B cell (primary cell): ENCODE results near the gene GRB14.

ENCODE experiments used
- EZH2 ChIP-seq: IDR thresholded peaks from 2 replicates; pipeline ENCODE4 v1.6.1; 2012; ENCODE audit warnings: borderline replicate concordance, low read depth, mild to moderate bottlenecking, moderate library complexity, low read length; ENCODE audit not compliant: insufficient read depth, poor library complexity, severe bottlenecking
- TF ChIP-seq, protein P1 (sequence below): fragments of 200-600 bp; IDR thresholded peaks from one replicate; pipeline ENCODE4 v1.8.0; 2022; ENCODE audit warnings: antibody characterized with exemption, mild to moderate bottlenecking

DNA sequence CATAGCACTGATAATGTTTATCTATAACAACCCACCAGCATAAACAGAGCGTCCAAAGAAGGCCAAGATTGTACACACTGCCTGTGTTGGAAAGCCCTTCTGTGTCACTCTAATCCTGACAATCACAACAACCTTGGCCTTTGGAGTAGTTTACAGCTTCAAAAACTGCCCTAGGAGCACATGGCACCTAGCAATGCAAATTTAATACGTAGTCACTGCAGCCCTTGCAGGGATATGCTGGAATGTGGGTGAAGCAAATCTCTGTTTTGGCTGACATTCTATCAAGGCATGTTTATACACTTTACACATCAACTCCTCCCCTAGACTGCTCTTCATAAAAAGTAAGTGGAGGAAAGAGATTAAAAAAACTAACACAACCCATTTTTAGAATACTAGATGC lies 66.8 kb downstream of the GRB14 start:
- TF ChIP-seq, protein P1, sequence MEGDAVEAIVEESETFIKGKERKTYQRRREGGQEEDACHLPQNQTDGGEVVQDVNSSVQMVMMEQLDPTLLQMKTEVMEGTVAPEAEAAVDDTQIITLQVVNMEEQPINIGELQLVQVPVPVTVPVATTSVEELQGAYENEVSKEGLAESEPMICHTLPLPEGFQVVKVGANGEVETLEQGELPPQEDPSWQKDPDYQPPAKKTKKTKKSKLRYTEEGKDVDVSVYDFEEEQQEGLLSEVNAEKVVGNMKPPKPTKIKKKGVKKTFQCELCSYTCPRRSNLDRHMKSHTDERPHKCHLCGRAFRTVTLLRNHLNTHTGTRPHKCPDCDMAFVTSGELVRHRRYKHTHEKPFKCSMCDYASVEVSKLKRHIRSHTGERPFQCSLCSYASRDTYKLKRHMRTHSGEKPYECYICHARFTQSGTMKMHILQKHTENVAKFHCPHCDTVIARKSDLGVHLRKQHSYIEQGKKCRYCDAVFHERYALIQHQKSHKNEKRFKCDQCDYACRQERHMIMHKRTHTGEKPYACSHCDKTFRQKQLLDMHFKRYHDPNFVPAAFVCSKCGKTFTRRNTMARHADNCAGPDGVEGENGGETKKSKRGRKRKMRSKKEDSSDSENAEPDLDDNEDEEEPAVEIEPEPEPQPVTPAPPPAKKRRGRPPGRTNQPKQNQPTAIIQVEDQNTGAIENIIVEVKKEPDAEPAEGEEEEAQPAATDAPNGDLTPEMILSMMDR = no peak
- no peak for TF ChIP-seq EZH2
